GM18520 (cell line): ENCODE data around the gene PCDHGC4.
A peak's percentile ranks its signal among the peaks of the same experiment; 100 is the strongest.

Source experiments
- ATAC-seq: cut with Tn5 transposase; IDR thresholded peaks from one replicate; pipeline ENCODE4 v1.9.1; 2021; ENCODE audit not compliant: unreplicated experiment

Gene PCDHGC4

GRCh38 chr5:141490271-141490670 is 5.4 kb downstream of the PCDHGC4 start:
- ATAC-seq, result no peak

GRCh38 chr5:141490771-141491170 is 5.9 kb downstream of the PCDHGC4 start:
- no peak for ATAC-seq

DNA sequence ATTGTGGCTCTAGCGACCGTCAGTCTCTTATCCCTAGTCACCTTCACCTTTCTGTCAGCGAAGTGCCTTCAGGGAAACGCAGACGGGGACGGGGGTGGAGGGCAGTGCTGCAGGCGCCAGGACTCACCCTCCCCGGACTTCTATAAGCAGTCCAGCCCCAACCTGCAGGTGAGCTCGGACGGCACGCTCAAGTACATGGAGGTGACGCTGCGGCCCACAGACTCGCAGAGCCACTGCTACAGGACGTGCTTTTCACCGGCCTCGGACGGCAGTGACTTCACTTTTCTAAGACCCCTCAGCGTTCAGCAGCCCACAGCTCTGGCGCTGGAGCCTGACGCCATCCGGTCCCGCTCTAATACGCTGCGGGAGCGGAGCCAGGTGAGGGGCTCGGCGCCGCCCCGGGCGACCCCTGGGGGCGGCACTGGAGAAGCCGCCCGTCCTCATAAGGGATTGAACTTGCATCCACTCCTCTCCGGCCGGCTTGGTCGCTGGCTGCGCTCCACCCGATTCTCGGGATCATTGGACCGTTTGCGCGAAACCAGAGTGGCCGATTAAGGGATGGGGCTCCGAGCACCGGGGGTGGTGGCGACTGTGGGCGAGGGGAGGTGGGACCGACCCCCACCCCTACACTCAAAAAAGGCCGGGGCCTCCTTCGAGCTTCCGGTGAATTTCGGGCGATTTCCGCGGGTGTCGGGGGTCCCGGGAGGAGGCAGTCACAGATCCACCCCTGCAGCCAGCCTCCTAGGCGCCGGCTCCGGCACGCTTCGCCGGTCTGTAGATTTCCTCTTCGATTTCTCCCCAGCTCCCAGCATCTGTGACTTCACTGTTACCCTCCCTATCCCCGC is 6.7 kb downstream of the PCDHGC4 start:
- no peak for ATAC-seq

GRCh38 chr5:141492168-141492885 is 7.5 kb downstream of the PCDHGC4 start:
- no peak for ATAC-seq

DNA sequence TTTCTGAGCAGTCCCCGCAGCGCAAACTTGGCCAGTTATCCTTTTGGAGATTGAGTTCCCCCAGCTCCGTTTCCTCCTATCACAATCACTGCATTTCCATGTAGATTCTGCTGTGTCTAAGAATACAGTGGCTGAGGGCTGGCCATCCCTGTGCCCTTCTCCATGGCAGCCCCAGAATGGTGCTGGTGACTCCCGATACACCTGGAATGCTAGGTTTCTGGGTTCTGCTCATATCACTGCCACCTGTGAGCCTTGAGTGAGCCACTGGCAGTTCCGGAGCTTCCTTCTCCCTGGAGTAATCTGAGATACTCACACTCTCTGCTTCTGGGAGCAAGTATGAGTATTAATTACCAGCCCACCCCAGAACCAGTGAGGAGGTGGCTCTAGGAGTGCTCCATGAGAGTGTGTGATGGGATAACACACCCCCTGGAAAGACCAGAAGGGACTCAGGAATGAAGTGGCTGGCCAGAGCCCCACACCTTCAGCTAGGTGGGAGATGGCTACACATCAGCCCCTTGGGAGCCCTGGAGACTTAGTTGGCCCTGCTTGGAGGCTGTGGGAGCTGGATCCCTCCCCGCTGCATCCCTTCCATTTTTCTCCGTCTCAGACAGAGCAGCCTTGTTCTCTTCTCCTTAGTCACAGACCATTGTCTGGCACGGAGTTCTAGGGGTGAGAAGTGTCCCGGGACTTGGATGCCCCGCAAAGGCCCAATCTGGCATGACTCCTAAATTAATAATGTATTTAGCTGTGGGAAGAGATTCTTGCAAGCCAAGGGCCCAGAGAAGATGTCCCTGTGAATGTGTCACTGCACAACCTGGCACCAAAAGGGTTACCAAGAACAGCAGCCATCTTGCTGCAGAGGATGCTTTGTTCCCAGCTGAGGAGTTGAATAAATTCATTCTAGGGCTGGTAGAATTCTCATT is 8.9 kb downstream of the PCDHGC4 start:
- no peak for ATAC-seq

- ATAC-seq, result no peak
These were observed 10.1 kb downstream of the PCDHGC4 start for GRCh38 chr5:141494761-141495452.

GRCh38 chr5:141495453-141495811 is 10.6 kb downstream of the PCDHGC4 start:
- no peak for ATAC-seq

- ATAC-seq, result no peak
These were observed 11.2 kb downstream of the PCDHGC4 start for GRCh38 chr5:141496038-141496437.

GRCh38 chr5:141501761-141502160 is 16.9 kb downstream of the PCDHGC4 start:
- no peak for ATAC-seq

DNA sequence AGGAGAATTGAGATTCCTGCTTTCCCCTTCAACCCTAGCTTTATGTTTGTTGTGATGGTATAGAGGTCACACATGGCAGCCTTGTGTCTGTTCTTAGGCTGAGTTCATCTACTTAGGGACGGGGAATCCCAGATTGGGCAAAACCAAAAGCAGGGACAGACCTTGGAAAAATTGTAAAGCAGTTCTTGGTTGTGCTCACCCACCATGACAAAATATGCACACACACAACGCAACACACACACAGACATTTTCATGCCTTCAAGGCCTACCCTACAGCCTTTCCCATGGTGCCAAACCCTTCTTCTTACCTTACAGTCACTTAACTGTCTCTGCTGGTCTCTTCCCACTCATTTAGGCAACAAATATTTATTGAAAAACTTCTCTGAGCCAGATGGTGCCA is 18.9 kb downstream of the PCDHGC4 start:
- no peak for ATAC-seq

GRCh38 chr5:141504216-141504615 is 19.4 kb downstream of the PCDHGC4 start:
- ATAC-seq, result no peak

- no peak for ATAC-seq
These were observed 21.7 kb downstream of the PCDHGC4 start for GRCh38 chr5:141506381-141507155.

DNA sequence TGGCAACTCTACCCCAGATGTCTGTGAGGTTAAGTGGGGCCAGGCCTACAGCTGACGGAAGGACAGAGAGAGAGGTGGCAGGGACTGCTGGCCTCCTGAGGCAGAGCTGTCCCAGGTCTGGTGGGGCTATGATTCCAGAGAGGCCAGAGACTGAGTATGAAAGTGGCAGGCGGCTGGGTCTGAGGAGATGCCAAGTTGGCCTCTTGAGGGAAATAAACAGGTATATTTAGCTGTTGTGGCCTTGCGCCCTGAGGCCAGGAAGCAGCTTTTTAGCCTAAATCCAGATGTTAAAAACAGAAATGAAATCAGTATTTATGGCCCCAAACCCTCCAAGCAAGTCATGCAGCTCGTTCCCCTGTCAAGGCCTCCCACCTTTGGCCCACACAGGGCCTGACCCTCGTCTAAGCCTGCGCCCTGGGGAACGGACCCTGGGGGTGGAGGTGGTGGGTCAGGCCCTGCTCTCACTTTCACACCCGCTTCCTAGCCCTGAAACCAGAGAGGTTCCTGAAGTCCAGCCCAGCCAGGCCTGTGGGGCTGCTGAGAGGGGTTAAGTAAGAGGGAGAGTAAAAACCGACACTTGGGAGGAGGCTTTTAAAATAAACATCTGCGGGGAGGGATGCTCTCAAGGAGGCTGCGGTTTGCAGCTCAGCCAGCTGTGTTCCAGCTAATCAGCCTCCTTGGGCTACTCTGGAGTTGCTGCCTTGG is 22.7 kb downstream of the PCDHGC4 start:
- ATAC-seq, result no peak

DNA sequence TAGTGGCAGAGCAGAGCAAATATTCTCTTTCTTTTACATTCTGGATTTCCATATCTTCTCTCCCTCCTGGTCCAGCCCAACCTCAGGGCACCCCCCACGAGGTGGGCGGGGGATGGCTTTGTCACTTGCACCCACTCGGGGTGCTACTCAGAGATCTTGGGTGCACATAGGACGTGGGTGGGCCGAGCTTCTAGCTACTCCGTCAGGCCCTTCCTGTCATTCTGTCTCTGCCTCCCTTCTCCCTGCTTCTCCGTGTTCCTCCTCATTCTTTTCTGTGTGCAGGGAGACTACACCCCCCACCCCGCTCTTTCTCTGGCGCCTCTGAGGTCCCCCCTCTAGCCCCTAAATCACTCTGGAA is 23.6 kb downstream of the PCDHGC4 start:
- ATAC-seq, result no peak

- no peak for ATAC-seq
These were observed 24.2 kb downstream of the PCDHGC4 start for GRCh38 chr5:141508798-141509611.

DNA sequence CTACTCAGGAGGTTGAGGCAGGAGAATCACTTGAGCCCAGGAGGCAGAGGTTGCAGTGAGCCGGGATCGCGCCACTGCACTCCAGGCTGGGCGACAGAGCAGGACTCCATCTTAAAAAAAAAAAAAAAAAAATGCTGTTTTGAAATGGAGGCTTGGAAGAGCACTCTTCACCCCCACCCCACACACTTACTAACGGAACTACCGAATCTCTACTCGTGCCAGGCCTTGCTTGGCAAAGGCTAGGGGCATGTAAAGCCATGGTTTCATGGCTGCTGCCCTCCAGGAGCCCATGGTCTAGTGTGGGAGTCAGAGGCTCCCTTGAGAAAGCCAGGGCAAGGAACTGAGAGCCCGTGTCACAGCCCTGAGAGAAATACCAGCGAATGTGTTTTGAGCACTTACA is 25.3 kb downstream of the PCDHGC4 start:
- ATAC-seq, result no peak

DNA sequence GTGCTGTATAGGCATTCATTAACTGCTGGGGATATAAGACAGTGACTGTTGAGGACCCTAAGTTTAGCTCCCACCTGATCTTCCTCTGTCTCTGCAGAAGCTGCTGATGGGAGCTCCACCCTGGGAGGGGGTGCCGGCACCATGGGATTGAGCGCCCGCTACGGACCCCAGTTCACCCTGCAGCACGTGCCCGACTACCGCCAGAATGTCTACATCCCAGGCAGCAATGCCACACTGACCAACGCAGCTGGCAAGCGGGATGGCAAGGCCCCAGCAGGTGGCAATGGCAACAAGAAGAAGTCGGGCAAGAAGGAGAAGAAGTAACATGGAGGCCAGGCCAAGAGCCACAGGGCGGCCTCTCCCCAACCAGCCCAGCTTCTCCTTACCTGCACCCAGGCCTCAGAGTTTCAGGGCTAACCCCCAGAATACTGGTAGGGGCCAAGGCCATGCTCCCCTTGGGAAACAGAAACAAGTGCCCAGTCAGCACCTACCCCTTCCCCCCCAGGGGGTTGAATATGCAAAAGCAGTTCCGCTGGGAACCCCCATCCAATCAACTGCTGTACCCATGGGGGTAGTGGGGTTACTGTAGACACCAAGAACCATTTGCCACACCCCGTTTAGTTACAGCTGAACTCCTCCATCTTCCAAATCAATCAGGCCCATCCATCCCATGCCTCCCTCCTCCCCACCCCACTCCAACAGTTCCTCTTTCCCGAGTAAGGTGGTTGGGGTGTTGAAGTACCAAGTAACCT is 26.2 kb downstream of the PCDHGC4 start:
- ATAC-seq, result peak; percentile 47

DNA sequence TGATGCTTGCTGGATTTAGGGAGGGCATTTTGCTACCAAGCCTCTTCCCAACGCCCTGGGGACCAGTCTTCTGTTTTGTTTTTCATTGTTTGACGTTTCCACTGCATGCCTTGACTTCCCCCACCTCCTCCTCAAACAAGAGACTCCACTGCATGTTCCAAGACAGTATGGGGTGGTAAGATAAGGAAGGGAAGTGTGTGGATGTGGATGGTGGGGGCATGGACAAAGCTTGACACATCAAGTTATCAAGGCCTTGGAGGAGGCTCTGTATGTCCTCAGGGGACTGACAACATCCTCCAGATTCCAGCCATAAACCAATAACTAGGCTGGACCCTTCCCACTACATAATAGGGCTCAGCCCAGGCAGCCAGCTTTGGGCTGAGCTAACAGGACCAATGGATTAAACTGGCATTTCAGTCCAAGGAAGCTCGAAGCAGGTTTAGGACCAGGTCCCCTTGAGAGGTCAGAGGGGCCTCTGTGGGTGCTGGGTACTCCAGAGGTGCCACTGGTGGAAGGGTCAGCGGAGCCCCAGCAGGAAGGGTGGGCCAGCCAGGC is 27.0 kb downstream of the PCDHGC4 start:
- ATAC-seq, result no peak
